Ishikawa (cell line): ENCODE measurements around the gene PPFIBP2.

ENCODE experiments used
- CEBPB ChIP-seq: IDR thresholded peaks from 2 replicates; pipeline ENCODE4 v1.6.1; 2012
- CREB1 ChIP-seq: IDR thresholded peaks from 2 replicates; pipeline ENCODE4 v1.6.1; 2012; ENCODE audit warnings: low read depth
- EGR1 ChIP-seq: IDR thresholded peaks from 2 replicates; pipeline ENCODE4 v1.6.1; 2012
- EP300 ChIP-seq: IDR thresholded peaks from 2 replicates; pipeline ENCODE4 v1.6.1; 2012; ENCODE audit warnings: borderline replicate concordance
- FOXM1 ChIP-seq: IDR thresholded peaks from 2 replicates; pipeline ENCODE4 v1.6.1; 2012; ENCODE audit warnings: low read depth, borderline replicate concordance
- MAX ChIP-seq: IDR thresholded peaks from 2 replicates; pipeline ENCODE4 v1.6.1; 2012
- NFIC ChIP-seq: IDR thresholded peaks from 2 replicates; pipeline ENCODE4 v1.6.1; 2012
- RAD21 ChIP-seq: IDR thresholded peaks from 2 replicates; pipeline ENCODE4 v1.6.1; 2012; ENCODE audit warnings: low read depth
- REST ChIP-seq: IDR thresholded peaks from 2 replicates; pipeline ENCODE4 v1.6.1; 2012; ENCODE audit warnings: low read depth, mild to moderate bottlenecking
- TAF1 ChIP-seq: IDR thresholded peaks from 2 replicates; pipeline ENCODE4 v1.6.1; 2012; ENCODE audit warnings: low read depth, mild to moderate bottlenecking
- TCF12 ChIP-seq: IDR thresholded peaks from 2 replicates; pipeline ENCODE4 v1.6.1; 2012; ENCODE audit warnings: low read depth
- TEAD4 ChIP-seq: IDR thresholded peaks from 2 replicates; pipeline ENCODE4 v1.6.1; 2012
- USF1 ChIP-seq: IDR thresholded peaks from 2 replicates; pipeline ENCODE4 v1.6.1; 2012
- YY1 ChIP-seq: IDR thresholded peaks from 2 replicates; pipeline ENCODE4 v1.6.1; 2012; ENCODE audit warnings: low read depth
- ZBTB7A ChIP-seq: IDR thresholded peaks from 2 replicates; pipeline ENCODE4 v1.6.1; 2012; ENCODE audit warnings: low read depth

Gene PPFIBP2

GRCh38 chr11:7522546-7522945, 8.7 kb downstream of the PPFIBP2 start:
- no peak for TF ChIP-seq NFIC
- no peak for TF ChIP-seq TAF1
- TF ChIP-seq CREB1, result no peak
- TF ChIP-seq EGR1, result no peak
- TF ChIP-seq REST, result no peak
- no peak for TF ChIP-seq TEAD4
- no peak for TF ChIP-seq MAX
- TF ChIP-seq CEBPB, result no peak
- no peak for TF ChIP-seq FOXM1
- TF ChIP-seq USF1, result no peak
- TF ChIP-seq TCF12, result no peak
- no peak for TF ChIP-seq RAD21
- TF ChIP-seq ZBTB7A, result no peak
- TF ChIP-seq EP300, result no peak

GRCh38 chr11:7523416-7524210, 9.8 kb downstream of the PPFIBP2 start:
- TF ChIP-seq YY1, result no peak
- TF ChIP-seq TCF12, result no peak
- no peak for TF ChIP-seq CEBPB
- no peak for TF ChIP-seq FOXM1
- TF ChIP-seq NFIC, result no peak

GRCh38 chr11:7524462-7525235, 10.8 kb downstream of the PPFIBP2 start:
- TF ChIP-seq MAX, result peak; percentile 62
- no peak for TF ChIP-seq YY1

- TF ChIP-seq NFIC (no peak), REST (no peak), EP300 (no peak), RAD21 (no peak), YY1 (no peak), TEAD4 (no peak), CEBPB (no peak), TAF1 (no peak), MAX (no peak)
Observed at GRCh38 chr11:7525424-7525823, 11.6 kb downstream of the PPFIBP2 start.

- no peak for TF ChIP-seq CEBPB
- no peak for TF ChIP-seq ZBTB7A
- TF ChIP-seq TCF12, result no peak
- TF ChIP-seq REST, result no peak
- TF ChIP-seq EP300, result no peak
- no peak for TF ChIP-seq USF1
- TF ChIP-seq TEAD4, result no peak
Observed at GRCh38 chr11:7527029-7527428, 13.2 kb downstream of the PPFIBP2 start.
